Midbrain (tissue), 1 donor: ENCODE results near the gene RBCK1.
"Not testable (repeated sequence)": the region's sequence is repeated elsewhere in the genome, so short reads cannot be mapped to it uniquely, and the experiment has no call there.

ENCODE experiments used
- DNase-seq: peaks from one replicate; lab custom pipeline; 2025; lab: John Stamatoyannopoulos, UW

RBCK1 gene

DNA sequence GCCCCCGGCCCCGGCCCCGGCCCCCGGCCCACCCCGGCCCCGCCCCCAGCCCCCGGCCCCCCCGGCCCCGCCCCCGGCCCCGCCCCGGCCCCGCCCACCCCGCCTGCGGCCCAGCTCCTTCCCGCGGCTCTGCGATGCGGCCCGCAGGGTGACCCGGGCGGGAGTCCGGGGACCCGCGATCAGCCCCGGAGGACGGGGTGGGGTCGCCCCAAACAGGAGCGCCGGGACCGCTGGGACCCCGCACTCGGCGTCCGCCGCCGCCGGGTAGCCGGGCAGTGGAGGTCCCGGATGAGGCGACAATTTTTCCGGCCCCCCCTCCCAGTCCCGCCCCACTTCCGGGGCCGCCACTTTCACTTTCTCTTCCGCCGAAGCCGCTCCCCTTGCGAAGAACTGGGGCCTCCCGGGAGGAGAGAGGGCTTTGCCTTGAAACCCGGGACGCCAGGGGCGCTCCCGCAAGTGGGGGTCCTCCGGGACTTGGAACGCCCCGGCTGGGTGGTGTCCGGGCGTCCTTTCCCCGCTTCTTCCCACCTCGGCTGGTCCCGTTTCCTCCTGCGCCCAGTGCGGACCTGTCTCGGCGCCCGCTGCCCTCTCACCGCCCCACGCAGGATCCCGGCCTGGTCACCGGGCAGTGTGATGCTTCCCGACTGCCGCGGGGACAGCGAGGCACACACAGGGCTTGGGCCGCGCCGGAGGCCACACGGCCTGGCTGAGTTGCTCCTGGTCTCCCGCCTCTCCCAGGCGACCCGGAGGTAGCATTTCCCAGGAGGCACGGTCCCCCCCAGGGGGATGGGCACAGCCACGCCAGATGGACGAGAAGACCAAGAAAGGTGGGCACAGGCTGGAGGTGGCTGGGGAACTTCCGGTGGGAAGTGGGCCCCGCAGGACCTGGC is at the start of gene RBCK1:
TSS of gene RBCK1 (plus strand) at position 347 of the 890 bp plus-strand sequence. CDS start at position 806, 459 bp downstream.
- peak; percentile 88 for DNase-seq

GRCh38 chr20:358891-359555 is 49.1 kb upstream of the RBCK1 start:
- DNase-seq = no peak

DNA sequence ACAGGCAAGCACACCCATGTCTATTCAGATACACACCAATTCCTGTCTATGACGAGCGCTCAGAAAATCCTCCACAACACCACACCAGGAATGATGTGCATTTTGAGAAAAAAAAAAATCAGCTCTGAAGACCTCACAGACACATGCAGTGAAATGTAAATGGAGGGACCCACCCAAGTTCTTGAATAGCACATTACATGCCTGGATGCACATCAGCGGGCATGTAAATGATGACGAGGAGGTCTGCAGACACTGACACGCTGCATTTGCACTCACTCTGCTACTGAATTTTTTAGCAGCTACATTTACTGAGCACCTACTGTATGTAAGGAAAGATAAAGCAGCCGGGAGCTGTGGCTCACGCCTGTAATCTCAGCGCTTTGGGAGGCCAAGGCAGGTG is 46.5 kb upstream of the RBCK1 start:
- DNase-seq = no peak

DNA sequence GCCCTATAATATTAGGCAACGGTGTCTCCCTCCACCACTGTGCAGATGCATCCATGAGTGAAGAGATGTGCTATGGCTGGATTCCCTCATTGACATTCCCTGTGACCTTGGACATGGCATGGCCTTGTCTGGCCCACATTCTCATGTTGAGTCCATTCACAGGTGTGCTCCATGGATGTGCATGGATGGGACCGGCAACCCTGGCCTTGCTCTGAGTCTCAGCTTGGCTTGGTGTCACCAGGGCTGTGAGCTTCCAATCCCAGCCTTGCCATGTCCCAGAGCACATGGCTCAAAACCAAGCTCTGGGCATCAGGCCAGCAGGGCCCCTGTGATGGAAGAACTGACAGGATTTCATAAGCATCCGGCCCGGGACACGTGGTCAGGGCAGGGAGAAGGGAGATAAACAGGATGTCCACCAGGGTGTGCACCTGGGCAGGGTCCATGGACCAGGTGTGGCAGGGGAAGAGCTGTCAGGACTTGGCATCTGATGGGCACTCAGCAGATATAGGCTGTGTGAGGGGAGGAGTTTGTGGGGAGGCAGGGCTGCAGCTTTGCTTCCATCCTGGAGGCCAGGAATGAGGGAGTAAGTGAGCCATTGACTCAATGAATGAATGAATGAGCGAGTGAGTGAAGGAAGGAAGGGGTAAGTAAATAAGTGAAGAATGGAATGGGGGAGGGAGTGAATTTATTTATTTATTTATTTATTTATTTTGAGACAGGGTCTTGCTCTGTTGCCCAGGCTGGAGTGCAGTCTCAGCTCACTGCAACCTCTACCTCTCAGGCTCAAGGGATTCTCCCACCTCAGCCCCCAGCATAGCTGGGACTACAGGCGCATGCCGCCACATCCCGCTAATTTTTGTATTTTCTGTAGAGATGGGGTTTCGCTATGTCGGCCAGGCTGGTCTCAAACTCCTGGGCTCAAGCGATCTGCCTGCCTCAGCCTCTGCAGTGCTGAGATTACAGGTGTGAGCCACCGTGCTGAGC is 45.5 kb upstream of the RBCK1 start:
- peak; percentile 58 for DNase-seq

DNA sequence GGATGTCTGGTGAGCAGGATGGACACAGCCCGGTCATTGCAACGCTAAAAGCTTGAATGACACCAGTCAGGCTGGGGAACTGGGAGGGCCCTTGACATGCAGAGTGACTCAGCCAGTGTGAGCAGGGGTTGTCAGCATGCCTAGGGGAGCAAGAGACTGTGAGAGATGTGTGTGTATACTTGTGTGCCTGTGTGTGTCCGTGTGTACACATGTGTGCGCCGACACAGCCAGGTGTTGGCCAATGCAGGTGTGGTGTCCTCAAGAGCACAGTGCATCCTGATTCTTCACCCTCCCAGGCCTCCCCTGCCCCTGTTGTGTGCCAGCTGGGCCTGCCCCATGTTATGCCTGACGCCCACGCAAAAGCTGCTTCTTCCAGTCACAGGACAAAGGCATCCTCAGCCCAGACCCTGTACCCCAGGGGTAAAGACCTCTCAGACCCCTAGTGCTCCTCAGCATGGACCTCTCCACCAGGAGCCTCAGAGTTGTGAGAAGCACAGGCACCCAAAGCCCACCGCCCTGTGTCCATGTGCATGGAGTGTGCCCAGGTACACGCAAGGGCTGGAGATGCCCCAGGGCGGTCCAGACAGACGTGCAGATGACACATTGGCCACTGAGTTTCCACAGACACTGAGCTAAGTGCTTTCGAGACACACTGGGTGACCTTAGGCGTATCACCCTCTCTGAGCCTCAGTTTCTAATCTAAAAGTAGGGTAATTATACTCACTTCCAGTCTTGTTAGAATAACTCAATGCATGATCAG is 44.6 kb upstream of the RBCK1 start:
- no peak for DNase-seq

GRCh38 chr20:364905-365794 is 42.9 kb upstream of the RBCK1 start:
- DNase-seq = no peak

DNA sequence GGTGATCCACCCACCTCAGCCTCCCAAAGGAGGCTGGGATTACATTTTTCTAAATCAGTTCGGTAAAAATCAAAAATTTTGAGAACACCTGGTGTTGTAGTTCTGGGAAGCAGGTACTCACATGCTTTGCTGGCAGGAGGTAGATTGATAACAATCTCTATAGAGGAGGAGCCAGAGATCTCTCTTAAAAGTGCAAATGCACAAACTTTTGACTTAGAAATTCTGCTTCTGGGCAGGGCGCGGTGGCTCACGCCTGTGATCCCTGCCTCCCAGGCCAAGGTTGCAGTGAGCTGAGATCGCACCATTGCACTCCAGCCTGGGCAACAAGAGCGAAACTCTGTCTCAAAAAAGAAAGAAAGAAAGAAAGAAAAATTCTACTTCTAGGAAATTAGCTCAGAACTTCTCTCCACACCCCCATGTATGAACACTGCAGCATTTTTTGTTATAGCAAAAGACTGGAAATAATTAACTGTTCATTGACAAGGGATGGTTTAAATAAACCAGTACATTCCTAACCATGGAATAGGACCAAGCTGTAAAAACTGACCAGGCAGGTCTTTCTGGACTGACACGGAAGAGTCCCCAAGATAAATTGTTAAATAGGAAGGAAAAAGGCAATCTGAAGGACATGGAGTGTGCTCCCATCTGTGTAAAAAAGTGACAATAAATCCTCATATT is 41.9 kb upstream of the RBCK1 start:
- no peak for DNase-seq

- DNase-seq = no peak
These were observed 41.2 kb upstream of the RBCK1 start for GRCh38 chr20:366719-367485.

DNA sequence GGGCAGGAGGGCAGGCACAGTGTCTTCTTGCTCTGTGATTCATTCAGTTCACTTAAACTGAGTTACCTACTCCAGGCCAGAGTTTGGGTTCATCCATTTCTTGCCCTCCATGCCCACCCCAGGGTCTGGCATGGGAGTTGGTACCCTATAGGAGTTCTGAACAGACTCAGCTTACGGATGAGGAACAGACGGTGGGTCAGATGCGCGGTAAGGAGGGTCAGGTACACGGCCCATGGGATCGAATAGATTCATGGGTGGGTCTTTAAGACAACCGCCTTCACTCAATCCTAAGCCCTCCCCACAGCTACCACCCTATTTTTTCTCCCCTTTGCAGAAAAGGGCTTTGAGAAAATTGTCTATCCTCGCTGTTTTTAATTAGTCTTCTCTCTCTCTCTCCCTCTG is 40.6 kb upstream of the RBCK1 start:
- DNase-seq = no peak

DNA sequence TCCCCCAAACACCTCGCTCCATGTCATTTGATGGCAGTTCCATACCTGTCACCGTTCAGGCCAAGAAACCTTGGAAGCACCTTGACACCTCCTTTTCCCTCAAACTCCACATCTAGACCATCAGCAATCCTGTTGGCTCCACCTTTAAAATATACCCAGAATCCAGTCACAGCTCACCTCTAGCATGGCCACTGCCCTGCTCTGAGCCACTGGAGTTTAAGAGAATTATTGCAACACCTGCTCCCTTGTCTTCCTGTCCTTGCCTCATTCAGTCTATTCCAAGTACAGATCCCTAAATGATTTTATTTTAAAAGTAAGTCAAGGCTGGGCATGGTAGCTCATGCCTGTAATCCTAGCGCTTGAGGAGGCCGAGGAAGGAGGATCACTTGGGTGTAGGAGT is 39.2 kb upstream of the RBCK1 start:
- DNase-seq = no peak

DNA sequence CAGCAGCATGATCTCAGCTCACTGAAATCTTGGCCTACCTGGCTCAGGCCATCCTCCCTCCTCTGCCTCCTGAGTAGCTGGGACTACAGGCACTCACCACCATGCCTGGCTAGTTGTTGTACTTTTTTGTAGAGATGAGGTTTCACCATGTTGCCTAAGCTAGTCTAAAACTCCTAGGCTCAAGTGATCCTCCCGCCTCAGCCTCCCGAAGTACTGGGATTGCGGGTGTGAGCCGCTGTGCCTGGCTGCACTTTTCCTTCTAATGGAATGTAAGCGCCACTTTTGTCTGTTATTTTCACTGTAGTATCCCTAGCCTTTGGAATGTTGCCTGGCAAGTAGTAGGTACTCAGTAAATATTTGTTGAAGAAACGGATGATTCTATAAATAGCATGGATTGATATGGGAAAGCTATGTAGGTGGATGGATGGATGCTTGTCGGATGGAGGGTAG is 37.9 kb upstream of the RBCK1 start:
- no peak for DNase-seq

- no peak for DNase-seq
These were observed 36.9 kb upstream of the RBCK1 start for GRCh38 chr20:370977-371754.

GRCh38 chr20:371755-372542 is 36.1 kb upstream of the RBCK1 start:
- no peak for DNase-seq

- not testable (repeated sequence) for DNase-seq
These were observed 35.5 kb upstream of the RBCK1 start for GRCh38 chr20:372543-373082.

GRCh38 chr20:373171-373890 is 34.8 kb upstream of the RBCK1 start:
- no peak for DNase-seq

DNA sequence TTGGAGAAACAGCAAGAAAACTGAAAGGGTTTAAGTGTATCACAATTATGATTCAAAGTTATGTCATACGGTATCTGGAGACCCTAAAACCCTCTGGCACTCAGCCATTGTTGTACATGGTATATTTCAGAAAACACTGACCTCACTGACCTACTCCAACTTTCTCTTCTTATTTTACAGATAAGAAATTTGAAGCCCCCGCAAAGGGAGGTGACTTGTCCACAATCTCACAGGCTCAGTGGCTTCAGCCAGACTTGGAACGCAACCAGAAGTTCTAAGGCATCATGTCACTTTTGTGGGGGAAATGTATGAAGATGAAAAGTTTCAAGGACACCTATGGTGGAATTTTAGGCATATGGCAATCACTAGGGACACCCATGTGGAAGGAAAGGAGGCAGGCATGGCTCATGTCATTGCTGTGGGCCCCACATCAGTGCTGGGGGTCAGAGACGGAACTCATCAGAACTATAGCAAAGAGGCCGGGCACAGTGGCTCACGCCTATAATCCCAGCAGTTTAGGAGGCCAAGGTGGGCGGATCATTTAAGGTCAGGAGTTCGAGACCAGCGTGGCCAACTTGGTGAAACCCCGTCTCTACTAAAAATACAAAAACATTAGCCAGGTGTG is 32.7 kb upstream of the RBCK1 start:
- no peak for DNase-seq
